ENCODE results near the gene DCAF15.

DCAF15 gene

GRCh38 chr19:13977803-13978202 is 25.5 kb downstream of the DCAF15 start:
- H3K27me3 ChIP-seq (ENCODE audit: control insufficient read depth, insufficient read depth, low read length), result no peaks in the 10 kb centered on the region
- H3K36me3 ChIP-seq (ENCODE audit: control insufficient read depth, insufficient read depth, low read length), result peaks cover 15% of the 10 kb centered on the region
- H3K9me3 ChIP-seq (ENCODE audit: control insufficient read depth, insufficient read depth, low read depth, low read length), result no peaks in the 10 kb centered on the region
- peak overlapping the region; percentile 52; the same call in 1 of the 2 replicates for H3K27ac ChIP-seq (ENCODE audit: low read depth, low read length)
- peak overlapping the region; percentile 21 for H3K9ac ChIP-seq (ENCODE audit: low read length)
- H3K4me1 ChIP-seq (ENCODE audit: control insufficient read depth, insufficient read depth, low read length), result peaks cover 19% of the 10 kb centered on the region
- H3K4me3 ChIP-seq (ENCODE audit: low read depth, low read length), result peak overlapping the region; percentile 49

- H3K9ac ChIP-seq (ENCODE audit: low read length), result peak overlapping the region; percentile 62
- H3K4me3 ChIP-seq (ENCODE audit: low read depth, low read length), result peak overlapping the region; percentile 49
- H3K9me3 ChIP-seq (ENCODE audit: control insufficient read depth, insufficient read depth, low read depth, low read length), result no peaks in the 10 kb centered on the region
- no peaks in the 10 kb centered on the region for H3K27me3 ChIP-seq (ENCODE audit: control insufficient read depth, insufficient read depth, low read length)
- peak overlapping the region; percentile 52; the same call in 1 of the 2 replicates for H3K27ac ChIP-seq (ENCODE audit: low read depth, low read length)
- H3K36me3 ChIP-seq (ENCODE audit: control insufficient read depth, insufficient read depth, low read length), result peaks cover 12% of the 10 kb centered on the region
- peaks cover 22% of the 10 kb centered on the region for H3K4me1 ChIP-seq (ENCODE audit: control insufficient read depth, insufficient read depth, low read length)
These were observed 26.3 kb downstream of the DCAF15 start for GRCh38 chr19:13978351-13979243.

GRCh38 chr19:13979244-13979615 is 26.9 kb downstream of the DCAF15 start:
- H3K27ac ChIP-seq (ENCODE audit: low read depth, low read length), result no peak overlapping the region
- no peak overlapping the region for H3K9ac ChIP-seq (ENCODE audit: low read length)
- peaks cover 26% of the 10 kb centered on the region for H3K4me1 ChIP-seq (ENCODE audit: control insufficient read depth, insufficient read depth, low read length)
- H3K36me3 ChIP-seq (ENCODE audit: control insufficient read depth, insufficient read depth, low read length), result peaks cover 12% of the 10 kb centered on the region
- no peaks in the 10 kb centered on the region for H3K27me3 ChIP-seq (ENCODE audit: control insufficient read depth, insufficient read depth, low read length)
- peak overlapping the region; percentile 49 for H3K4me3 ChIP-seq (ENCODE audit: low read depth, low read length)
- H3K9me3 ChIP-seq (ENCODE audit: control insufficient read depth, insufficient read depth, low read depth, low read length), result no peaks in the 10 kb centered on the region

GRCh38 chr19:13979686-13980085 is 27.4 kb downstream of the DCAF15 start:
- no peak overlapping the region for H3K27ac ChIP-seq (ENCODE audit: low read depth, low read length)
- peak overlapping the region; percentile 49 for H3K4me3 ChIP-seq (ENCODE audit: low read depth, low read length)
- H3K9me3 ChIP-seq (ENCODE audit: control insufficient read depth, insufficient read depth, low read depth, low read length), result no peaks in the 10 kb centered on the region
- H3K27me3 ChIP-seq (ENCODE audit: control insufficient read depth, insufficient read depth, low read length), result no peaks in the 10 kb centered on the region
- H3K36me3 ChIP-seq (ENCODE audit: control insufficient read depth, insufficient read depth, low read length), result peaks cover 12% of the 10 kb centered on the region
- H3K9ac ChIP-seq (ENCODE audit: low read length), result no peak overlapping the region
- peaks cover 27% of the 10 kb centered on the region for H3K4me1 ChIP-seq (ENCODE audit: control insufficient read depth, insufficient read depth, low read length)

- Histone ChIP-seq H3K36me3 (ENCODE audit: control insufficient read depth, insufficient read depth, low read length) (peaks cover 11% of the 10 kb centered on the region), H3K9ac (ENCODE audit: low read length) (no peak overlapping the region), H3K4me1 (ENCODE audit: control insufficient read depth, insufficient read depth, low read length) (peaks cover 28% of the 10 kb centered on the region)
These were observed 28.0 kb downstream of the DCAF15 start for GRCh38 chr19:13980340-13980739.

GRCh38 chr19:13981021-13981420 is 28.7 kb downstream of the DCAF15 start:
- Histone ChIP-seq H3K27ac (ENCODE audit: low read depth, low read length) (no peak overlapping the region), H3K27me3 (ENCODE audit: control insufficient read depth, insufficient read depth, low read length) (no peaks in the 10 kb centered on the region), H3K4me3 (ENCODE audit: low read depth, low read length) (no peak overlapping the region), H3K4me1 (ENCODE audit: control insufficient read depth, insufficient read depth, low read length) (peaks cover 35% of the 10 kb centered on the region), H3K36me3 (ENCODE audit: control insufficient read depth, insufficient read depth, low read length) (peaks cover 5% of the 10 kb centered on the region; the same call in 1 of the 2 replicates), H3K9ac (ENCODE audit: low read length) (no peak overlapping the region), H3K9me3 (ENCODE audit: control insufficient read depth, insufficient read depth, low read depth, low read length) (no peaks in the 10 kb centered on the region)

More at GRCh38 chr19:13980340-13980739, 28.0 kb downstream of the DCAF15 start:
- Histone ChIP-seq H3K9me3 (ENCODE audit: control insufficient read depth, insufficient read depth, low read depth, low read length) (no peaks in the 10 kb centered on the region), H3K27ac (ENCODE audit: low read depth, low read length) (no peak overlapping the region), H3K27me3 (ENCODE audit: control insufficient read depth, insufficient read depth, low read length) (no peaks in the 10 kb centered on the region), H3K4me3 (ENCODE audit: low read depth, low read length) (no peak overlapping the region)

- Histone ChIP-seq H3K27me3 (ENCODE audit: control insufficient read depth, insufficient read depth, low read length) (no peaks in the 10 kb centered on the region), H3K4me1 (ENCODE audit: control insufficient read depth, insufficient read depth, low read length) (peaks cover 40% of the 10 kb centered on the region), H3K9me3 (ENCODE audit: control insufficient read depth, insufficient read depth, low read depth, low read length) (no peaks in the 10 kb centered on the region), H3K36me3 (ENCODE audit: control insufficient read depth, insufficient read depth, low read length) (peaks cover 4% of the 10 kb centered on the region; the same call in 1 of the 2 replicates), H3K4me3 (ENCODE audit: low read depth, low read length) (no peak overlapping the region), H3K9ac (ENCODE audit: low read length) (no peak overlapping the region), H3K27ac (ENCODE audit: low read depth, low read length) (no peak overlapping the region)
These were observed 29.2 kb downstream of the DCAF15 start for GRCh38 chr19:13981467-13981866.

- H3K4me1 ChIP-seq (ENCODE audit: control insufficient read depth, insufficient read depth, low read length), result peaks cover 45% of the 10 kb centered on the region
- H3K36me3 ChIP-seq (ENCODE audit: control insufficient read depth, insufficient read depth, low read length), result peaks cover 4% of the 10 kb centered on the region; the same call in 1 of the 2 replicates
- no peak overlapping the region for H3K27ac ChIP-seq (ENCODE audit: low read depth, low read length)
- no peak overlapping the region for H3K9ac ChIP-seq (ENCODE audit: low read length)
- H3K27me3 ChIP-seq (ENCODE audit: control insufficient read depth, insufficient read depth, low read length), result no peaks in the 10 kb centered on the region
- no peak overlapping the region for H3K4me3 ChIP-seq (ENCODE audit: low read depth, low read length)
- H3K9me3 ChIP-seq (ENCODE audit: control insufficient read depth, insufficient read depth, low read depth, low read length), result no peaks in the 10 kb centered on the region
These were observed 29.7 kb downstream of the DCAF15 start for GRCh38 chr19:13981988-13982501.

- Histone ChIP-seq H3K27ac (ENCODE audit: low read depth, low read length) (no peak overlapping the region), H3K9me3 (ENCODE audit: control insufficient read depth, insufficient read depth, low read depth, low read length) (no peaks in the 10 kb centered on the region), H3K27me3 (ENCODE audit: control insufficient read depth, insufficient read depth, low read length) (no peaks in the 10 kb centered on the region), H3K9ac (ENCODE audit: low read length) (no peak overlapping the region), H3K4me3 (ENCODE audit: low read depth, low read length) (no peak overlapping the region), H3K36me3 (ENCODE audit: control insufficient read depth, insufficient read depth, low read length) (peaks cover 4% of the 10 kb centered on the region; the same call in 1 of the 2 replicates), H3K4me1 (ENCODE audit: control insufficient read depth, insufficient read depth, low read length) (peaks cover 51% of the 10 kb centered on the region)
These were observed 30.5 kb downstream of the DCAF15 start for GRCh38 chr19:13982773-13983172.

- H3K27me3 ChIP-seq (ENCODE audit: control insufficient read depth, insufficient read depth, low read length), result no peaks in the 10 kb centered on the region
- H3K27ac ChIP-seq (ENCODE audit: low read depth, low read length), result no peak overlapping the region
- H3K4me3 ChIP-seq (ENCODE audit: low read depth, low read length), result no peak overlapping the region
- no peaks in the 10 kb centered on the region for H3K9me3 ChIP-seq (ENCODE audit: control insufficient read depth, insufficient read depth, low read depth, low read length)
- H3K9ac ChIP-seq (ENCODE audit: low read length), result no peak overlapping the region
- H3K36me3 ChIP-seq (ENCODE audit: control insufficient read depth, insufficient read depth, low read length), result peaks cover 4% of the 10 kb centered on the region; the same call in 1 of the 2 replicates
- peaks cover 47% of the 10 kb centered on the region for H3K4me1 ChIP-seq (ENCODE audit: control insufficient read depth, insufficient read depth, low read length)
These were observed 31.0 kb downstream of the DCAF15 start for GRCh38 chr19:13983213-13983889.

- peaks cover 4% of the 10 kb centered on the region; the same call in 1 of the 2 replicates for H3K36me3 ChIP-seq (ENCODE audit: control insufficient read depth, insufficient read depth, low read length)
- no peaks in the 10 kb centered on the region for H3K9me3 ChIP-seq (ENCODE audit: control insufficient read depth, insufficient read depth, low read depth, low read length)
- no peak overlapping the region for H3K4me3 ChIP-seq (ENCODE audit: low read depth, low read length)
- H3K9ac ChIP-seq (ENCODE audit: low read length), result no peak overlapping the region
- H3K27ac ChIP-seq (ENCODE audit: low read depth, low read length), result no peak overlapping the region
- no peaks in the 10 kb centered on the region for H3K27me3 ChIP-seq (ENCODE audit: control insufficient read depth, insufficient read depth, low read length)
- peaks cover 49% of the 10 kb centered on the region for H3K4me1 ChIP-seq (ENCODE audit: control insufficient read depth, insufficient read depth, low read length)
These were observed 31.9 kb downstream of the DCAF15 start for GRCh38 chr19:13984186-13984585.
